ENCODE measurements around the gene KRT31.

DNA sequence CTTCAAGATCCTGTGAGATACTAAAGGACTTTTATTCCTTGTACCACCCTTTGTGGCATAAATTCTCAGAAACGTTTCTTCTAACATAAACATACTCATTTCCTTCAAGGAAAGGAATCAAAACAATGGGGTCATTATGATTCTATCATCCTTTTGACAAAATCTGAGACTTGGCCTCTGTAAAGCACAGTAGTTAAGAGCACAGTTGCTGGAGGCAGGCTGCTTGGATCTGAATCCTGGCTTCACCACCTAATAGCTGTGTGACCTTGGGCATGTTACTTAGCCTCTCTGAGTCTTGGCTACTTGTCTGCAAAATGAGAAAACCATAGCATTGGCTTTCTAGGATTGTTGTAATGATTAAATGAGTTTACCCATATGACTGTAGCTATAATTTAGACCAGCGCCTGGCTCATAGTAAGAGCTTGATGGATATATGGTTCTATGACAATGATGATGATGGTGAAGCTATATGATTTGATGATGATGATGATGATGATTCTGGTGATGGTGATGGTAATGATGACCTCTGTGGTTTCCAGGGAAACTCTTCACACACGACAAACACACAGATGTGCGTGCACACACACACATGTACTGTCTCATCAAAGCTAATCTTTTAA lies 6.1 kb upstream of the KRT31 start:
- TF ChIP-seq, protein P1, sequence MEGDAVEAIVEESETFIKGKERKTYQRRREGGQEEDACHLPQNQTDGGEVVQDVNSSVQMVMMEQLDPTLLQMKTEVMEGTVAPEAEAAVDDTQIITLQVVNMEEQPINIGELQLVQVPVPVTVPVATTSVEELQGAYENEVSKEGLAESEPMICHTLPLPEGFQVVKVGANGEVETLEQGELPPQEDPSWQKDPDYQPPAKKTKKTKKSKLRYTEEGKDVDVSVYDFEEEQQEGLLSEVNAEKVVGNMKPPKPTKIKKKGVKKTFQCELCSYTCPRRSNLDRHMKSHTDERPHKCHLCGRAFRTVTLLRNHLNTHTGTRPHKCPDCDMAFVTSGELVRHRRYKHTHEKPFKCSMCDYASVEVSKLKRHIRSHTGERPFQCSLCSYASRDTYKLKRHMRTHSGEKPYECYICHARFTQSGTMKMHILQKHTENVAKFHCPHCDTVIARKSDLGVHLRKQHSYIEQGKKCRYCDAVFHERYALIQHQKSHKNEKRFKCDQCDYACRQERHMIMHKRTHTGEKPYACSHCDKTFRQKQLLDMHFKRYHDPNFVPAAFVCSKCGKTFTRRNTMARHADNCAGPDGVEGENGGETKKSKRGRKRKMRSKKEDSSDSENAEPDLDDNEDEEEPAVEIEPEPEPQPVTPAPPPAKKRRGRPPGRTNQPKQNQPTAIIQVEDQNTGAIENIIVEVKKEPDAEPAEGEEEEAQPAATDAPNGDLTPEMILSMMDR (IDR thresholded peaks at IDR 0.05): no peak
- TF ChIP-seq POLR2A (IDR thresholded peaks at IDR 0.05): no peak
- no peak for TF ChIP-seq POLR2AphosphoS5 (IDR thresholded peaks at IDR 0.05)
